Motor neuron (in vitro differentiated cells): Measurements from ENCODE around the gene ZNF584. TPM values are rescaled to one million over a fixed set of nuclear protein-coding genes. Genes with fewer than 3 reads are reported as not detected.

Source experiments
- ATAC-seq, 8 experiments: fragments of 200-7000 bp; cut with Tn5 transposase; replicated peaks in 6 of 8; 2 replicates each; pipeline ENCODE4 v1.8.0; 2021; ENCODE audit warnings: mild to moderate bottlenecking in 8 of 8, moderate library complexity in 8 of 8
- H3K27ac ChIP-seq, 2 donors: fragments of 250-450 bp; sonication (Bioruptor Pico); 2 replicates each; pipeline ENCODE4 v1.9.0; 2021; ENCODE audit warnings: antibody characterized with exemption in 2 of 2, mild to moderate bottlenecking in 2 of 2, moderate library complexity in 1 of 2
- H3K4me1 ChIP-seq, 2 donors: fragments of 250-450 bp; sonication (Bioruptor Pico); replicated peaks in 1 of 2; 2 replicates each; pipeline ENCODE4 v1.6.1; 2021; ENCODE audit warnings: antibody characterized with exemption in 2 of 2, mild to moderate bottlenecking in 2 of 2, moderate library complexity in 1 of 2
- H3K4me3 ChIP-seq, 5 donors: fragments of 250-450 bp; sonication (Bioruptor Pico); 2 replicates each; pipeline ENCODE4 v1.9.0; 2021; ENCODE audit warnings: antibody characterized with exemption in 5 of 5, mild to moderate bottlenecking in 5 of 5, moderate library complexity in 4 of 5
- WGBS, 10 experiments: fragments of 450-650 bp; shearing (Covaris generic); methylation state at CpG; one replicate each; pipeline ENCODE4 v1.0.0; 2022; 5-methylcytosine and 5-hydroxymethylcytosine counted together
- in situ Hi-C, 9 experiments: fragments of 400-800 bp; cut with MboI; loops; one replicate each; pipeline ENCODE4 v1.15.0; 2021; ENCODE audit warnings: low sequenced_read_pairs in 9 of 9, low pct_unique_long_range_greater_than_20kb in 2 of 9; ENCODE audit not compliant: unreplicated experiment in 9 of 9
- total RNA-seq, 8 experiments: library from RNA; unstranded; fragments of 300-600 nt; gene quantifications; 2 replicates each; pipeline versions ENCODE4 v1.2.3 to v1.2.4, GENCODE V29; 2022

The ZNF584 gene
- total RNA-seq, 8 experiments from 2014 or later = 15.1 to 23.3 (median 17.5) TPM

GRCh38 chr19:58466760-58467589, 58.5 kb downstream of the ZNF584 start, which contains the start of gene ZNF324:
Gene ZNF324 (plus strand): TSS chr19:58467080. CDS start chr19:58469186, 2,106 bp downstream.
- H3K27ac ChIP-seq = peak within 1 kb of the TSS; percentile 68 to 70

More at GRCh38 chr19:58466760-58467589, 58.5 kb downstream of the ZNF584 start, which contains the start of gene ZNF324:
- ATAC-seq = peak; percentile 83 to 96 (median 94)
- peak within 1 kb of the TSS; percentile 48 to 90 (median 67) for H3K4me3 ChIP-seq
- in situ Hi-C loops = no loop called here
- 0% methylated on average over 1 to 11 of the region's 92 CpGs; no CpG with 5 or more reads in 2 of the 10 experiments for WGBS, 10 experiments
- H3K4me1 ChIP-seq = peaks cover 8% of the 10 kb centered on the region in 2 donors

Other genes with a start within 250 kb of the ZNF584 start
- gene ZNF274, start 225.6 kb upstream of the ZNF584 start, total RNA-seq = 10 to 100 TPM; 17.0 to 40.6 (median 28.2) TPM
- 10 to 100 TPM; 23.7 to 63.5 (median 40.8) TPM for gene ZNF544, start 179.7 kb upstream of the ZNF584 start, total RNA-seq
- 10 to 100 TPM in 5 of 8 experiments, 1 to 10 TPM in 3; 5.7 to 15.7 (median 10.6) TPM for gene ZNF8, start 129.7 kb upstream of the ZNF584 start, total RNA-seq
- gene ERVK3-1, start 103.3 kb upstream of the ZNF584 start, total RNA-seq = 10 to 100 TPM; 38.0 to 72.5 (median 53.6) TPM
- 1 to 10 TPM; 2.0 to 4.1 (median 3.3) TPM for gene ZSCAN22, start 81.7 kb upstream of the ZNF584 start, total RNA-seq
- 10 to 100 TPM in 6 of 8 experiments, 1 to 10 TPM in 1, not detected in 1; 4.4 to 84.0 (median 63.6) TPM for gene A1BG, start 55.2 kb upstream of the ZNF584 start, total RNA-seq
- 10 to 100 TPM in 1 of 8 experiments, 1 to 10 TPM in 5, under 1 TPM in 2; 0.61 to 10.2 (median 5.3) TPM for gene ZNF497, start 45.9 kb upstream of the ZNF584 start, total RNA-seq
- 1 to 10 TPM; 1.1 to 3.2 (median 1.6) TPM for gene ZNF837, start 27.6 kb upstream of the ZNF584 start, total RNA-seq
- gene RPS5, start 21.4 kb upstream of the ZNF584 start, total RNA-seq = 1,000 to 10,000 TPM; 1,054 to 2,751 (median 1,702) TPM
- not detected for gene RNF225, start 13.0 kb upstream of the ZNF584 start, total RNA-seq
- 10 to 100 TPM in 2 of 8 experiments, 1 to 10 TPM in 6; 5.2 to 13.2 (median 7.4) TPM for gene ZNF132, start 31.5 kb downstream of the ZNF584 start, total RNA-seq
- 10 to 100 TPM in 5 of 8 experiments, 1 to 10 TPM in 3; 7.3 to 14.5 (median 10.5) TPM for gene ZNF324B, start 43.0 kb downstream of the ZNF584 start, total RNA-seq
- gene ZNF324, start 58.4 kb downstream of the ZNF584 start, total RNA-seq = 10 to 100 TPM in 7 of 8 experiments, 1 to 10 TPM in 1; 8.5 to 21.3 (median 17.2) TPM
- 10 to 100 TPM; 11.8 to 19.8 (median 14.6) TPM for gene ZNF446, start 67.7 kb downstream of the ZNF584 start, total RNA-seq
- gene SLC27A5, start 103.3 kb downstream of the ZNF584 start, total RNA-seq = 10 to 100 TPM; 11.0 to 26.3 (median 20.2) TPM
- gene ZBTB45, start 111.2 kb downstream of the ZNF584 start, total RNA-seq = 10 to 100 TPM in 3 of 8 experiments, 1 to 10 TPM in 5; 6.5 to 15.4 (median 7.7) TPM
- gene TRIM28, start 135.4 kb downstream of the ZNF584 start, total RNA-seq = 100 to 1,000 TPM; 195 to 521 (median 274) TPM
- 100 to 1,000 TPM; 106 to 165 (median 138) TPM for gene CHMP2A, start 146.5 kb downstream of the ZNF584 start, total RNA-seq
- 10 to 100 TPM; 49.3 to 82.7 (median 70.9) TPM for gene UBE2M, start 150.0 kb downstream of the ZNF584 start, total RNA-seq
- gene MZF1, start 164.7 kb downstream of the ZNF584 start, total RNA-seq = 10 to 100 TPM; 14.6 to 49.3 (median 17.0) TPM